Heart left ventricle (tissue), 16 donors: ENCODE measurements around the gene ATP9B. TPM values are rescaled to one million over a fixed set of nuclear protein-coding genes. Genes with fewer than 3 reads are reported as not detected.
"Not testable (repeated sequence)": the region's sequence is repeated elsewhere in the genome, so short reads cannot be mapped to it uniquely, and the experiment has no call there.

Experiments used
- ATAC-seq, 4 donors: fragments of 200-7000 bp; cut with Tn5 transposase; one replicate each; pipeline ENCODE4 v1.9.1; 2020 to 2022; ENCODE audit warnings: moderate library complexity in 4 of 4, mild to moderate bottlenecking in 3 of 4, moderate number of reproducible peaks in 1 of 4
- DNase-seq, 5 donors: peaks; one replicate each; pipeline ENCODE4 v3.0.0-alpha.2; 2020
- H3K27ac ChIP-seq, 12 donors: fragments of 200-600 bp; sonication (generic) in 4 of 12; one replicate each; pipeline versions ENCODE4 v1.5.0 to v1.8.0; 2016 to 2022; ENCODE audit warnings: mild to moderate bottlenecking in 2 of 12
- H3K27me3 ChIP-seq, 9 donors: fragments of 200-600 bp; sonication (generic) in 2 of 9; one replicate each; pipeline versions ENCODE4 v1.5.1 to v1.8.0; 2016 to 2022; ENCODE audit warnings: mild to moderate bottlenecking in 3 of 9
- H3K36me3 ChIP-seq, 9 donors: fragments of 200-600 bp; sonication (generic) in 2 of 9; one replicate each; pipeline versions ENCODE4 v1.5.0 to v1.8.0; 2018 to 2022; ENCODE audit warnings: mild to moderate bottlenecking in 2 of 9
- H3K4me1 ChIP-seq, 12 donors: fragments of 200-600 bp; sonication (generic) in 4 of 12; one replicate each; pipeline versions ENCODE4 v1.5.0 to v1.8.0; 2016 to 2022; ENCODE audit warnings: mild to moderate bottlenecking in 3 of 12
- H3K4me3 ChIP-seq, 12 donors: fragments of 200-600 bp; sonication (generic) in 4 of 12; one replicate each; pipeline versions ENCODE4 v1.5.0 to v1.8.0; 2017 to 2022; ENCODE audit warnings: mild to moderate bottlenecking in 9 of 12, moderate library complexity in 4 of 12
- H3K9me3 ChIP-seq, 12 donors: fragments of 200-600 bp; sonication (generic) in 4 of 12; one replicate each; pipeline versions ENCODE4 v1.5.0 to v1.8.0; 2016 to 2022; ENCODE audit warnings: mild to moderate bottlenecking in 1 of 12
- CTCF ChIP-seq, 12 donors: fragments of 200-600 bp; sonication (generic) in 4 of 12; IDR thresholded peaks; one replicate each; pipeline versions ENCODE4 v1.5.0 to v1.8.0; 2018 to 2022; ENCODE audit warnings: antibody characterized with exemption in 12 of 12, mild to moderate bottlenecking in 5 of 12
- POLR2A ChIP-seq, 2 donors: fragments of 450-650 bp; IDR thresholded peaks; one replicate each; pipeline ENCODE4 v1.6.1; 2017; ENCODE audit warnings: antibody characterized with exemption in 2 of 2, mild to moderate bottlenecking in 2 of 2, moderate library complexity in 2 of 2
- WGBS, 4 donors: extraction: QIAGEN DNeasy Blood & Tissue Kit in 2 of 4; methylation state at CpG; one replicate each; pipeline versions ENCODE4 v1.1.5 to v1.1.7; 2013 to 2018; 5-methylcytosine and 5-hydroxymethylcytosine counted together
- intact Hi-C, 10 donors: fragments of 100-400 bp; cut with DNase I; formaldehyde crosslinking; loops; one replicate each; pipeline versions ENCODE4 v1.11.1 to v1.14.2; 2022
- polyA plus RNA-seq, 2 donors: library from polyadenylated mRNA; stranded (reverse); fragments of 200-250 nt; gene quantifications; one replicate each; pipeline ENCODE4 v1.2.3, GENCODE V29; 2013
- total RNA-seq, 9 donors: library from RNA; depleted of rRNA in 2 of 9; stranded (reverse); fragments of >200 nt in 2 of 9; fragmentation: NEBNext Ultra II Directional in 3 of 9; extraction: Animal tissue kit (Norgen Biotek cat#: 25700) in 3 of 9; gene quantifications; one replicate each; pipeline versions ENCODE4 v1.1.0 to v1.2.4, GENCODE V29; 2016 to 2023
- donor health status: ischemic (EF 13 %, LVEDD 7.1; RV severe dilation, severe dysfunction).
- donor health status: healthy with polysubstance abuse.
- donor health status: DM: no; HTN: yes; CAD: no.
- donor health status: DM: no; HTN: no; CAD: no.
- donor health status: ischemic (EF 25% LVEDD 6.9; RV normal size, moderate dysfunction).
- donor health status: ischemic (EF 25% LVEDD 5.7; RV mildly dilated, moderate dysfunction).
- donor health status: healthy.
- donor health status: DM: yes; HTN: yes; CAD: no.
- donor health status: ischemic (EF 35%, LVEDD 5.7; RV mildly dilated, moderate dysfunction).
- donor health status: nonischemic (EF 11% LVEDD 7.7; RV severe dilation, severe dysfunction).
- donor health status: DM: yes; HTN: yes; CAD: no.
- donor health status: PGD.
- donor health status: ischemic (EF 29% LVEDD 5.4; RV normal size, mild dysfunction).
- donor health status: nonischemic (EF 23%, LVEDD 6.1; RV moderate dilation, normal function).

ATP9B gene
- total and polyA plus RNA-seq, 11 donors, result 7.4 to 23.9 (median 12.8) TPM

GRCh38 chr18:79164706-79165105 is 95.5 kb downstream of the ATP9B start:
- ATAC-seq, result no peak
- H3K4me1 ChIP-seq, result peaks cover 0 to 7% (median 2%) of the 10 kb centered on the region in 12 donors
- intact Hi-C loops, result loop anchor here in 1 of 10 donors (5.0 kb wide), 1 partner anchor 97 kb away; the partner anchor contains the start of gene ATP9B
- no peak overlapping the region for H3K27ac ChIP-seq
- no peaks in the 10 kb centered on the region for H3K9me3 ChIP-seq
- TF ChIP-seq CTCF (IDR thresholded peaks at IDR 0.05) (no peak), POLR2A (IDR thresholded peaks at IDR 0.05) (no peak)
- no peaks in the 10 kb centered on the region for H3K27me3 ChIP-seq
- 95 to 98% (median 96%) methylated on average over 1 of the region's 1 CpG for WGBS, 4 donors
- peaks cover 0 to 35% (median 20%) of the 10 kb centered on the region in 9 donors for H3K36me3 ChIP-seq
- H3K4me3 ChIP-seq, result no peak overlapping the region
- DNase-seq, result no peak

- WGBS, 4 donors, result 93 to 98% (median 96%) methylated on average over 13 of the region's 13 CpGs
- intact Hi-C loops, result loop anchor here in 1 of 10 donors (5.0 kb wide), 1 partner anchor 99 kb away; the partner anchor contains the start of gene ATP9B
- DNase-seq (no peak), ATAC-seq (no peak)
- no peaks in the 10 kb centered on the region for H3K27me3 ChIP-seq
- TF ChIP-seq POLR2A (IDR thresholded peaks at IDR 0.05) (no peak), CTCF (IDR thresholded peaks at IDR 0.05) (no peak)
- H3K9me3 ChIP-seq, result no peaks in the 10 kb centered on the region
- H3K4me1 ChIP-seq, result peaks cover 0 to 14% (median 6%) of the 10 kb centered on the region in 12 donors
- H3K36me3 ChIP-seq, result peaks cover 0 to 22% (median 13%) of the 10 kb centered on the region in 9 donors
- no peak overlapping the region for H3K27ac ChIP-seq
- H3K4me3 ChIP-seq, result no peak overlapping the region
Measured at GRCh38 chr18:79166702-79167101, 97.5 kb downstream of the ATP9B start.

GRCh38 chr18:79167526-79168190 is 98.5 kb downstream of the ATP9B start:
- intact Hi-C loops, result loop anchor here in 1 of 10 donors (5.0 kb wide), 1 partner anchor 100 kb away; the partner anchor contains the start of gene ATP9B
- H3K9me3 ChIP-seq, result no peaks in the 10 kb centered on the region
- peak; percentile 96 to 98 (median 96) for ATAC-seq
- no peaks in the 10 kb centered on the region for H3K27me3 ChIP-seq
- peak overlapping the region in 2 of 12 donors; percentile 12 to 31 for H3K27ac ChIP-seq
- H3K36me3 ChIP-seq, result peaks cover 0 to 21% (median 12%) of the 10 kb centered on the region in 9 donors
- H3K4me3 ChIP-seq, result peak overlapping the region in 1 of 12 donors; percentile 15
- no peak for TF ChIP-seq POLR2A (IDR thresholded peaks at IDR 0.05)
- no peak for TF ChIP-seq CTCF (IDR thresholded peaks at IDR 0.05)
- WGBS, 4 donors, result 67 to 87% (median 73%) methylated on average over 12 to 18 of the region's 18 CpGs
- H3K4me1 ChIP-seq, result peaks cover 0 to 14% (median 6%) of the 10 kb centered on the region in 12 donors
- peak; percentile 71 to 90 (median 86) for DNase-seq

- intact Hi-C loops, result loop anchor here in 2 of 10 donors (5.0 to 10.0 kb wide), 2 partner anchors 103 to 105 kb away; partner anchors contain the start of gene ATP9B (in 2 of the 2)
- Histone ChIP-seq H3K4me1 (peaks cover 0 to 14% (median 6%) of the 10 kb centered on the region in 12 donors), H3K9me3 (no peaks in the 10 kb centered on the region), H3K27me3 (no peaks in the 10 kb centered on the region), H3K36me3 (peaks cover 0 to 35% (median 16%) of the 10 kb centered on the region in 9 donors), H3K4me3 (no peak overlapping the region), H3K27ac (no peak overlapping the region)
- WGBS, 4 donors, result 28 to 38% (median 36%) methylated on average over 8 of the region's 8 CpGs
- TF ChIP-seq POLR2A (IDR thresholded peaks at IDR 0.05) (no peak), CTCF (IDR thresholded peaks at IDR 0.05) (no peak)
- ATAC-seq (peak in 3 of 4 donors; percentile 28 to 57 (median 57)), DNase-seq (peak in 1 of 5 donors; percentile 30)
Measured at GRCh38 chr18:79169958-79170555, 100.9 kb downstream of the ATP9B start.

GRCh38 chr18:79172331-79172730 is 103.1 kb downstream of the ATP9B start:
- not testable (repeated sequence) for DNase-seq, H3K27me3 ChIP-seq, H3K27ac ChIP-seq, H3K4me3 ChIP-seq, ATAC-seq, H3K9me3 ChIP-seq
- intact Hi-C loops, result loop anchor here in 1 of 10 donors (10.0 kb wide), 1 partner anchor 108 kb away; the partner anchor contains the start of gene ATP9B
- WGBS, 4 donors, result 95 to 98% (median 97%) methylated on average over 9 to 23 of the region's 27 CpGs
- H3K36me3 ChIP-seq, result peaks cover 0 to 22% (median 17%) of the 10 kb centered on the region in 9 donors
- H3K4me1 ChIP-seq, result peaks cover 0 to 14% (median 6%) of the 10 kb centered on the region in 12 donors
